GM12873 (cell line): ENCODE data around the gene NTN4.

Experiments used
- CTCF ChIP-seq: IDR thresholded peaks from 2 replicates; pipeline ENCODE4 v1.5.1; 2012; ENCODE audit warnings: low read depth, mild to moderate bottlenecking, moderate library complexity, low read length, control low read depth; ENCODE audit not compliant: insufficient read depth; ENCODE audit errors: missing control alignments

Gene NTN4

GRCh38 chr12:95767703-95768102 is 22.9 kb downstream of the NTN4 start:
- no peak for TF ChIP-seq CTCF

GRCh38 chr12:95766356-95767019 is 24.1 kb downstream of the NTN4 start:
- no peak for TF ChIP-seq CTCF

GRCh38 chr12:95764848-95765247 is 25.7 kb downstream of the NTN4 start:
- no peak for TF ChIP-seq CTCF

- TF ChIP-seq CTCF = no peak
These were observed 26.7 kb downstream of the NTN4 start for GRCh38 chr12:95763809-95764253.

- no peak for TF ChIP-seq CTCF
These were observed 28.3 kb downstream of the NTN4 start for GRCh38 chr12:95762123-95762785.

GRCh38 chr12:95760371-95760770 is 30.2 kb downstream of the NTN4 start:
- no peak for TF ChIP-seq CTCF

GRCh38 chr12:95759718-95760117 is 30.8 kb downstream of the NTN4 start:
- TF ChIP-seq CTCF = no peak
